Fibroblast of mammary gland (primary cell): ENCODE measurements around the gene SEC61A2.

ENCODE experiments used
- DNase-seq: peaks from one replicate; pipeline ENCODE4 v3.0.0-alpha.2; 2010; ENCODE audit warnings: low read depth
- H3K4me3 ChIP-seq: 2 replicates; pipeline ENCODE4 v1.5.1; 2011; ENCODE audit warnings: low read depth, mild to moderate bottlenecking, low read length, moderate library complexity; ENCODE audit not compliant: control insufficient read depth
- CTCF ChIP-seq: conservative IDR thresholded peaks from 2 replicates; pipeline ENCODE4 v1.5.1; 2011; ENCODE audit warnings: low read depth, low read length, inconsistent platforms; ENCODE audit not compliant: control insufficient read depth, insufficient read depth

The SEC61A2 gene

GRCh38 chr10:12130237-12130872 lies 878 bp downstream of the SEC61A2 start:
- DNase-seq = peak; percentile 72
- peak; percentile 61 for TF ChIP-seq CTCF
- H3K4me3 ChIP-seq = peak overlapping the region; percentile 78

GRCh38 chr10:12135631-12136030 lies 6.2 kb downstream of the SEC61A2 start:
- no peak for TF ChIP-seq CTCF
- no peak for DNase-seq
- no peak overlapping the region for H3K4me3 ChIP-seq

- no peak for DNase-seq
- no peak for TF ChIP-seq CTCF
Observed at GRCh38 chr10:12140038-12140437, 10.6 kb downstream of the SEC61A2 start.

GRCh38 chr10:12144538-12144937 lies 15.1 kb downstream of the SEC61A2 start:
- H3K4me3 ChIP-seq = no peak overlapping the region
- TF ChIP-seq CTCF = no peak
- no peak for DNase-seq

More at GRCh38 chr10:12140038-12140437, 10.6 kb downstream of the SEC61A2 start:
- H3K4me3 ChIP-seq = no peak overlapping the region

GRCh38 chr10:12150163-12150562 lies 20.7 kb downstream of the SEC61A2 start:
- TF ChIP-seq CTCF = no peak
- H3K4me3 ChIP-seq = no peak overlapping the region
- no peak for DNase-seq

- DNase-seq = no peak
- TF ChIP-seq CTCF = no peak
Observed at GRCh38 chr10:12154516-12154915, 25.0 kb downstream of the SEC61A2 start.

GRCh38 chr10:12156367-12157123 lies 27.1 kb downstream of the SEC61A2 start:
- H3K4me3 ChIP-seq = no peak overlapping the region
- no peak for TF ChIP-seq CTCF
- DNase-seq = no peak

More at GRCh38 chr10:12154516-12154915, 25.0 kb downstream of the SEC61A2 start:
- H3K4me3 ChIP-seq = no peak overlapping the region
